Hematopoietic multipotent progenitor cell (in vitro differentiated cells): Measurements from ENCODE around the gene RNU6-9. TPM values are rescaled to one million over a fixed set of nuclear protein-coding genes. Genes with fewer than 3 reads are reported as not detected.

Experiments used
- DNase-seq, 3 donors: peaks; one replicate each; pipeline ENCODE4 v3.0.0-alpha.2; 2011 to 2015; ENCODE audit warnings: low read depth in 2 of 3, low spot score in 2 of 3
- total RNA-seq: library from RNA; depleted of rRNA; stranded (reverse); fragments of >200 nt; gene quantifications from one replicate; pipeline ENCODE4 v1.2.3, GENCODE V29; 2012

RNU6-9 gene
- total RNA-seq, 1 donor: not detected

- DNase-seq: peak in 1 of 3 donors; percentile 57
These were observed 23.5 kb downstream of the RNU6-9 start for GRCh38 chr19:916645-917322.

DNA sequence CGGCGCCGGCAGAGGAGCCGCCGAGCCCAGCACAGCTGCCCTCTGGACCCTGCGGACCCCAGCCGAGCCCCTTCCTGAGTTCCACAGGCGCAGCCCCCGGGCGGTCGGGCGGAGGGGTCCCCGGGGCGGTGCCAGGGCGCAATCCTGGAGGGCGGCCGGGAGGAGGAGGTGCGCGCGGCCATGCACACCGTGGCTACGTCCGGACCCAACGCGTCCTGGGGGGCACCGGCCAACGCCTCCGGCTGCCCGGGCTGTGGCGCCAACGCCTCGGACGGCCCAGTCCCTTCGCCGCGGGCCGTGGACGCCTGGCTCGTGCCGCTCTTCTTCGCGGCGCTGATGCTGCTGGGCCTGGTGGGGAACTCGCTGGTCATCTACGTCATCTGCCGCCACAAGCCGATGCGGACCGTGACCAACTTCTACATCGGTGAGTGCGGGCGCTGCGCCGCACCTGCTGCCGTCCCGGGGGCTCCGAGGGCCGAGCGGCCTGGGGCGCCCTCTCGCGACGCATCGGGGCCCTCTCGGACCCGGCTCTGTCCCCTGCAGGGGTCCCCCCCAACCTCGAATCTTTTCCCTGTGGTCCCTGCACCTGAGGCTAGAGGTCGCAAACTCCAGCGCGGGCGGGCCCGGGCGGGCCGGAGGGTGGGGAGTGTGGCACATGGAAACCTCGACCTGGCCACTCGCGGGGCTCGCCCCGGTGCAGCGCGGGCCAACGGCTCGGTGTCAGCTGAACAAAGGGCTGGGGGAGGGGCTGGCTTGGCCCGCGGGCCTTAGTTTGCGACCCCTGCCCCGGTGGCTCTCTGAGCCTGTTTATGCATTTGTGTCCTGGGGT, 24.3 kb downstream of the RNU6-9 start, which contains the start of gene KISS1R:
Gene KISS1R, plus strand, starts transcription at position 11 of the 829 bp plus-strand sequence. Its CDS starts 170 bp downstream, at position 181.
- peak in 2 of 3 donors; percentile 73 to 77 for DNase-seq

GRCh38 chr19:918152-918437, 24.8 kb downstream of the RNU6-9 start:
- no peak for DNase-seq

- no peak for DNase-seq
These were observed 25.4 kb downstream of the RNU6-9 start for GRCh38 chr19:918481-919198.

- DNase-seq: no peak
These were observed 26.1 kb downstream of the RNU6-9 start for GRCh38 chr19:919199-920050.

DNA sequence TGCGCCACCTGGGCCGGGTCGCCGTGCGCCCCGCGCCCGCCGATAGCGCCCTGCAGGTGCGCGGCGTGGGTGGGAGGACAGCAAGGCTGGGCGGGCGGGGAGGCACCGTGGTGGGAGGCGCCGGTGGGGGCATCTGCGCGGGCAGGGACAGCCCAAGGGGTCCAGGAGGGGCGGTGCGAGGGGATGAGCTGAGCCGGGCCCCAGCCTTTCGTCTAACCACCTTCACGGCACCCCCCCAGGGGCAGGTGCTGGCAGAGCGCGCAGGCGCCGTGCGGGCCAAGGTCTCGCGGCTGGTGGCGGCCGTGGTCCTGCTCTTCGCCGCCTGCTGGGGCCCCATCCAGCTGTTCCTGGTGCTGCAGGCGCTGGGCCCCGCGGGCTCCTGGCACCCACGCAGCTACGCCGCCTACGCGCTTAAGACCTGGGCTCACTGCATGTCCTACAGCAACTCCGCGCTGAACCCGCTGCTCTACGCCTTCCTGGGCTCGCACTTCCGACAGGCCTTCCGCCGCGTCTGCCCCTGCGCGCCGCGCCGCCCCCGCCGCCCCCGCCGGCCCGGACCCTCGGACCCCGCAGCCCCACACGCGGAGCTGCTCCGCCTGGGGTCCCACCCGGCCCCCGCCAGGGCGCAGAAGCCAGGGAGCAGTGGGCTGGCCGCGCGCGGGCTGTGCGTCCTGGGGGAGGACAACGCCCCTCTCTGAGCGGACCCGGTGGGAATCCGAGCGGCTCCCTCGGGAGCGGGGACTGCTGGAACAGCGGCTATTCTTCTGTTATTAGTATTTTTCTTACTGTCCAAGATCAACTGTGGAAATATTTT, 27.0 kb downstream of the RNU6-9 start:
- DNase-seq: peak in 1 of 3 donors; percentile 56

DNA sequence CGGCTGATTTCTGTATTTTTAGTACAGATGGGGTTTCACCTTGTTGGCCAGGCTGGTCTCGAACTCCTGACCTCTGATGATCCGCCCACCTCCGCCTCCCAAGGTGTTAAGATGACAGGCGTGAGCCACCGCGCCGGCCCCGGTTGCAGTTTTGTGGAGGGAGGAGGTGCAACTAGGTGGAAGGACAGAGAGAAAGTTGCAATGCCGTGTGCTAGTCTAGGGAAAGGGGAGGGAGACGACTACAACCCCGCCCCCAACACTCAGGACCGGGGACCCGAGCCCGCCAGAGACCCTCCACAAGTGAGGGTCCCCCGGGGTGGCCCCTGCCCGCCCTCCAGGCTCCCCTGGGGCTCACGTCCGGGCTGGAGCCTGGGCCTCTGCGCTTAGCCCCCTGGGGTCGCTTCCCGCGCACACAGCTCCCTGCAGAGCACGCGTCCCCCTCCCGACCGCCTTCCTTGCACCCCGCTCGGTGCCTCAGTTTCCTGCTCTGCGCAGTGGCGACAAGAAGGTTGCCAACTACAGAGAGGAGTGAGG, 31.3 kb downstream of the RNU6-9 start:
- no peak for DNase-seq

DNA sequence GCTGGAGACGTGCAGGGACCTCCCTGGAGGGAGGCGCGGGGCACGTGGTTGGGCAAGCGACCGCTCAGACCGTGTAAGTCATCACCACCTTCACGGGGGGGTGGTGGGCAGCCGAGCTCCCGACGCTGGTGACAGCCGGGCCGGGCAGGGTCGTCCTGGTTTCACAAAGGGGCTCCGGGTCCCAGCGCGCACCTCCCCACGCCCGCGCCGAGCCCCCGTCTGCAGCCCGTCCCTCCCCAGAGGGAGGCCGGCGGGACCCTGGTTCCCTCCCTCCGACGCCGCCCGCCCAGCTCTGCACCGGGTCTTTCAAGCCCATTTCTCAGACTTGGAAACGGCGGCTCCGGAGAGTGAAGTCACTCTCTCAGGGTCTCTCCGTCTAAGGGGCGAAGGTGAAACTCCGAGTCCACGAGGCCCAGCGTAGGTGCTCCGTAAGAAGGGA, 31.8 kb downstream of the RNU6-9 start:
- DNase-seq: no peak

- peak in 2 of 3 donors; percentile 83 to 86 for DNase-seq
These were observed 32.4 kb downstream of the RNU6-9 start, which contains the start of gene ARID3A for GRCh38 chr19:925526-926322. Gene ARID3A (plus strand): TSS chr19:926035. CDS start chr19:929529, 3,494 bp downstream.

GRCh38 chr19:926323-926588, 33.0 kb downstream of the RNU6-9 start:
- DNase-seq: no peak

DNA sequence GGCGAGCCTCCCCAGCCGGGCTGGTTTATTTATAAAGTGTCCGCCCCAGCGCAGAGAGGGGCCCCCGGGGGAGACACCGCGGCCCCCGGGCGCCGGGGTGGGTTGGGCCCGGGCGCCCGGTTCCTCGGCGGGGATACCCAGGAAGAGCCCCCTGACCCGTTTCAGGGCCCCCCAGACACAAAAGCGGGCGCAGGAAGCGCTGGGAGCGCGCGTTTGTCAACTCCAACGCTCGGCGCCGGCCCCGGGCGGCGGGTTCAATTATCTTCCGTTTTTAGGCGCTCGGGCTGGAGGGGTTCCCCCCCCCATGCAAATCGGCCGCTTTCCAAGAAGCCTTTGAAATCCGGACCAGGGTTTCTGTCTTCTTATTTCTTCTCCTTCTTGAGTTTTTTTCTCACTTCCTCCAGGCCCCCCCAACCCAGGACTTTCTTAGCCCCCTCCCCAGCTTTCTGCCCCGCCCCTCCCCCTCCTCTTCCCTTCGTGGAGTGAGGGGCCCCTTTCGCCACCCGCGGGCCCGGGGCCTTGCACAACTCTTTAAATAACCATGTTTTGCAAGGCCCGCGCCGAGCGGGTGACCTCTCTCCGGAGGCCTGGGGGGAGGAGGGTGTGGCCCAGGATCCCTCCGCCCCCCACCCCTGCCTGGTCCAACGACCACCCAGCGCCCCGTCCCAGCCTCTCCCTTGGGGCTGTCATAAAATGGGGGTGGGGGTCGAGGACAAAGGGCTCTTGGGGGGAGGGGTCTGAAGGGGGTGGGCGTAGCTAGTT, 33.5 kb downstream of the RNU6-9 start:
- DNase-seq: peak in 1 of 3 donors; percentile 45

DNA sequence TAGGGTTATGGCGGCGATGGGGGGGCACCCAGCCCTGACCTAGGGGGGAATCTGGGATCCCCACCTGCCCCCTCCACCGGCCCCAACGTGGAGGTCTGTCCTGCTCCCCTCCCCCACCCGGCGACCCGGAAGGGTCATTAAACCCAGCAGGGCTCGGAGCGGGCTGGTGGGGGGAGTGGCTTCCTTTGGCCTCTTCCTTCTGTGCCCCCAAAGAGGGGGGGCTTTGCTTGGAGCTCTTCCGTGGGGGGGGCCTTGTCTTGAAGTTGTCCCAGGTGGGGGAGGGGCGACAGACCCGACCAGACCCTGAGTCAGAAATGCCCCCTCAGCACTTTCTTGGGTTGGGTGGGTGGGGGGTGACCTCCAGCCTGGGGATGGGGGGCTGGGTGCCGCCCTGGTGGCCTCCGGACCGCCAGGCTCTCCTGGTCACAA, 34.1 kb downstream of the RNU6-9 start:
- no peak for DNase-seq

- no peak for DNase-seq
These were observed 34.6 kb downstream of the RNU6-9 start for GRCh38 chr19:927780-928401.

GRCh38 chr19:928471-929202, 35.4 kb downstream of the RNU6-9 start:
- no peak for DNase-seq

- no peak for DNase-seq
These were observed 36.1 kb downstream of the RNU6-9 start for GRCh38 chr19:929203-929890.

- DNase-seq: no peak
These were observed 36.6 kb downstream of the RNU6-9 start for GRCh38 chr19:929891-930258.
